Mammary epithelial cell (primary cell): ENCODE data around the gene TUBB1.

Experiments
- CTCF ChIP-seq, 2 donors: IDR thresholded peaks in 1 of 2; conservative IDR thresholded peaks in 1 of 2; 2 replicates each; pipeline ENCODE4 v1.5.1; 2011 to 2012; ENCODE audit warnings: inconsistent platforms in 2 of 2, low read length in 2 of 2, mild to moderate bottlenecking in 2 of 2, control low read depth in 1 of 2, low read depth in 1 of 2; ENCODE audit not compliant: insufficient read depth in 1 of 2; ENCODE audit errors: extremely low read depth in 1 of 2
- EZH2 ChIP-seq: IDR thresholded peaks from 2 replicates; pipeline ENCODE4 v1.6.1; 2012; ENCODE audit warnings: low read length, inconsistent platforms, borderline replicate concordance

- TF ChIP-seq CTCF (conservative IDR thresholded peaks at IDR 0.05 in 1 of 2, IDR thresholded peaks at IDR 0.05 in 1 of 2; ENCODE audit: extremely low read depth in 1 of 2, insufficient read depth in 1 of 2, low read depth in 1 of 2, low read length in 2 of 2) (no peak), EZH2 (no peak)
These were observed 45.4 kb upstream of the TUBB1 start for GRCh38 chr20:58973866-58974265.
